ENCODE measurements around the gene BANK1.

BANK1 gene, protein sequence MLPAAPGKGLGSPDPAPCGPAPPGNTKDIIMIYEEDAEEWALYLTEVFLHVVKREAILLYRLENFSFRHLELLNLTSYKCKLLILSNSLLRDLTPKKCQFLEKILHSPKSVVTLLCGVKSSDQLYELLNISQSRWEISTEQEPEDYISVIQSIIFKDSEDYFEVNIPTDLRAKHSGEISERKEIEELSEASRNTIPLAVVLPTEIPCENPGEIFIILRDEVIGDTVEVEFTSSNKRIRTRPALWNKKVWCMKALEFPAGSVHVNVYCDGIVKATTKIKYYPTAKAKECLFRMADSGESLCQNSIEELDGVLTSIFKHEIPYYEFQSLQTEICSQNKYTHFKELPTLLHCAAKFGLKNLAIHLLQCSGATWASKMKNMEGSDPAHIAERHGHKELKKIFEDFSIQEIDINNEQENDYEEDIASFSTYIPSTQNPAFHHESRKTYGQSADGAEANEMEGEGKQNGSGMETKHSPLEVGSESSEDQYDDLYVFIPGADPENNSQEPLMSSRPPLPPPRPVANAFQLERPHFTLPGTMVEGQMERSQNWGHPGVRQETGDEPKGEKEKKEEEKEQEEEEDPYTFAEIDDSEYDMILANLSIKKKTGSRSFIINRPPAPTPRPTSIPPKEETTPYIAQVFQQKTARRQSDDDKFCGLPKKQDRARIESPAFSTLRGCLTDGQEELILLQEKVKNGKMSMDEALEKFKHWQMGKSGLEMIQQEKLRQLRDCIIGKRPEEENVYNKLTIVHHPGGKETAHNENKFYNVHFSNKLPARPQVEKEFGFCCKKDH

GRCh38 chr4:101790521-101791181, at the start of gene BANK1:
TSS of gene BANK1 (plus strand) at chr4:101790730. CDS start at chr4:101790881, 151 bp downstream.
- DNase-seq (ENCODE audit: low read depth in 2 of 2), result peak in 1 of 2 donors; percentile 1

DNA sequence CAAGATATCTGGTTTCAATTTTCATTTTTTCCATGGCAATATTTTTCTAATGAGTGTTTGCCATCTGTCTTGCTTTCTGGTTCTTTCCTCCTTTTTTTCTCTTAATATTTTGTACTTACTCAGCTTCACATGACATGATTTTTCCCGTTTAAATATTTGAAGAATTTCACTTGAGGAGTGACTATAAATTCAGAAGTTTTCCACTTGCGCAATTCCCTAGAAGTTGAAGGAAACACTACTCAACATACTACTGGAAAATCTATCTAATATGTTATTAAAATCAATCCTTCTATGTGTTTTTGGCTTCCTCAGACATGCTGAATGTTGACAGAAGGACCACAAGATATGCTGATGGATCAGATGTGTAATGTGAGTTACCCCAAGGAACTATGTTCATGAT, 36.8 kb upstream of the BANK1 start:
- no peak for DNase-seq (ENCODE audit: low read depth in 2 of 2)

DNA sequence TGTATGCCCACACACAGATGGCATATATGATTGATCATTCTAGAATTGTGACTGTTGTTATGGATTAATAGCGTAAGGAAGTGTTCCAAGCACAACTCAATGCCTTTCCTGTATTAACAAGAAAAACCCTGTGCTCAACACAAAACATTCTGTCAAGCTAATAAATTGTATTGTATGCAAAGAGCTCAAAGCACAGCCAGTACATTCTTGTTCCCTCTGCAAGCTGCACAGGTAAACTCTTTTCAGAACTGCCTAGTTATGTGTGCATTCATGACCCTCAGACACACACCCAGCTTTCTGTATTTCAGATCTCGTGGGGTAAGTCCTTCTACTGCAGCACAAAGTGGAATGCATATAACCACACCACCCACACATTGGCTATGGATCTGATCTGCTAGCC, 34.3 kb upstream of the BANK1 start:
- DNase-seq (ENCODE audit: low read depth in 2 of 2), result no peak

DNA sequence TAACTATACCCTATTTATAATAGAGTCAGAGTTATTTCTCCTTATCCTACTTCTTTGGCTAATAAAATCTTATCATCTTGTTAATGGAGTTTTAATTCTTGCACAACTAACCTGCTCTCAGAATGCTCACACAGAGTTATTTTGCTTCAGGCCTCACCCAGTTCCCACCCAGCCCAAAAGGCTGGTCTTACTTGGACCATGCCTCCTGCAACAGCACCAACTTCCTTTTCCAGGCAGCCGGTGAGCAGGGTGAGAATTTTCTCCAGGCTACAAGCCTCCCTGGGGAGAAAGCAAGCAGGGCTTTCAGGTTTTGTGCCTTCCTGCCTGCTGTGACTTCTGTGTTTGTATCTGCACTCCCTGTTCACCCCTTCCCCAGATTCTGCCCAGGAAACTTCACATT, 29.1 kb upstream of the BANK1 start:
- DNase-seq (ENCODE audit: low read depth in 2 of 2), result no peak

DNA sequence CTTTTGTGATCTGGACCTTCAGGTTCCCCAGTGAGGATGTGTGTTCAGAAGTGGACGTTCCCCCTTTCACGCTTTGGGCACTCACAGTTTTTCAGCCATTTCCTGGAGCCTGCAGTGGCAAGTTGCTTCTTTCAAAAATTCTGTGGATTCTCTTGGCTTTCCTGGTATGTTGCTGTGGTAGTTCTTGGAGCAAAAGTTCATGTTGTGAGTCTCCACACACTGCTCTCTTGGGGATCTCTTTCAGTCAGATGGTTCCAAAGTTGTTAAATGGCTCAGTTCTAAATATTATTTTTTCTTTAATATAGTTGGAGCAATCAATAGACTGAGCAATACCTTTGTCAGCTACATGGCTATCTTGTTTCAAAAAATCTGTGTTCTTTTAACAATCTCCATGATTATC, 28.5 kb upstream of the BANK1 start:
- no peak for DNase-seq (ENCODE audit: low read depth in 2 of 2)

DNA sequence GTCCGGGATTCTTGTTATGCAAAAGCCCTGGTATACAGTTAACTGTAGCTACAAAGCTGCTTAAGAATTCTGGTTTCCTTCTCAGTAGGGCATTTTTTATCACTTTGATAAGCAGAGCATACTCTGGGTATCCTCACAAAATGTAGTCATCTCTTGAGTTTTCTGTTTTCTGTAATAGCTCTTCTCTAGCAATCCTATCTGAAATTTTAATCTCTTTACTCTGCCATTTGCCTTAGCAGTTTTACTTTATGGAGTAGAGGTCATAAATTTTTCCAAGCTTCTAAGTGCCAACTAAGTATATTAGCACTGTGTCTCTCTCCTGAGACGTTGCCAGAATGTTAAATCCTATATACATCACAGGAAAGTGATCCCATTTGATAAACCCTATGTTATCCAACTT, 28.0 kb upstream of the BANK1 start:
- DNase-seq (ENCODE audit: low read depth in 2 of 2), result no peak

GRCh38 chr4:101763576-101763975, 27.0 kb upstream of the BANK1 start:
- DNase-seq (ENCODE audit: low read depth in 2 of 2), result no peak

DNA sequence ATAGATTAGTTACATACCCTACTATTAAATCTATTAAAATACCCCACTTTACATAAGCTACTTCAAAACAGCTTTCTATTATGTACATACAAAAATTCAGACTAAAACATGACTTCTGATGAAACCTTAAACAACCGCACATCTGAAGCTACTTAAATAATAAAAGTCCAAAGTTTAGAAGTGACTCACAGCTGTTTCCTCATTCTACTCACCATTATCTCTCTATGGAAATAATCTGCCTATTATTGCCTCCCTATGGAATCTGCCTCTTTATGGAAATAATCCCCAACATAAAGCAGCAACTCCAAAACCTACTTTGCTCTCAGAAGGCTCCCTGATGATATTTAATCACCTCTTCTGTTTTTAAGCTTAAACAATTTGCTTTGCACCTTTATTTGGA, 15.7 kb upstream of the BANK1 start:
- no peak for DNase-seq (ENCODE audit: low read depth in 2 of 2)

DNA sequence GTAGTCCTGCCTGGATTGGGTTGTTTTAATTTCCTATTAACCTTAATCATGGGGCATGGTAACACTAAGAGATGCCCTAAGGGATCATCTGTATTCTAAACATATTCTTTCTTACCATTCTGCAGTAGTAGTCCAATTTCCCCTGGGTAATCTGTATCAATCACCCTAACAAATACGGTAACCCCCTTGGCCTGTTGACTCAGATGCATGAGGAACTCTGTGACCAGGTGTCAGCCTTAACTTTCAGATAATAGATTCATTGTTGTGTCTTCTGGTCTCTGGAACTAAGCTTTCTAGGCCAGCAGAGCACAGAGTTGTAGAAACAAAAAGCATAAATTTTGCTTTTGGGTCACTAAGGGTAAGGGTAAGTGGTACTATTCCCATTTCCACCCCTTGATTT, 13.1 kb upstream of the BANK1 start:
- no peak for DNase-seq (ENCODE audit: low read depth in 2 of 2)

DNA sequence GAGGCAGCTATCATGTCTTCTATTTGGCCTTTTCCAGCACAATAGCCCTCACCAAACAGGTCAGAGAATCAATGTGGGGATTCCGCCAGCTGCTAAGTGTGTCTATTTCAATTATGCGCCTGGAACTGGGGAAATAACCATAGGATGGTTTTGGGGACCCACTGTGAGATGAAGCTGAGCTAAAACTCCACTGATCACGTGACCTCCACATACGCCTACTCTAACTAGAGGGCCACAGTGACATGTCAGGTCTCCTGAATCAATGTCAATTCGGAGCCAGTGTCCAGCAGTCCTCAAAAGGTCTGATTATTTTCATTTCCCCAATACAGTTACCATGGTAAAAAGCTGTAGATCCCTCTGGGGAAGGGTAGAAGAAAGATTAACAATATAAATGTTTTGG, 10.2 kb upstream of the BANK1 start:
- DNase-seq (ENCODE audit: low read depth in 2 of 2), result no peak

DNA sequence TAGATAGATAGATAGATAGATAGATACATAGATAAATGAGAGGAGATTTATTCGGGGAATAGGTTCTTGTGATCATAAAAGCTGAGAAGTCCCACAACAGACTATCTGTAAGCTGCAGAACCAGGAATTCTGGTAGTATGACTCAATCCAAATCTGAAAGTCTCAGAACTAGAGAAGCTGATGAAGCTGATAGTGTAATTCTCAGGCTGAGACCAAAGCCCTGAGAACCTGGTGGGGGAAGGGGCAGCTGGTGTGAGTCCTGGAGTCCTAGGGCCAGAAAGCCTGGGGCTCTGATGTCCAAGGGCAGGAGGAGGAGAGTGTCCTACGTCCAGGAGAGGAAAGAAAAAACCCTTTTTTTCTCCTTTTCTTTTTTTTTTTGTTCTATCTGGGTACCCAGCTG, 8.0 kb upstream of the BANK1 start:
- no peak for DNase-seq (ENCODE audit: low read depth in 2 of 2)

DNA sequence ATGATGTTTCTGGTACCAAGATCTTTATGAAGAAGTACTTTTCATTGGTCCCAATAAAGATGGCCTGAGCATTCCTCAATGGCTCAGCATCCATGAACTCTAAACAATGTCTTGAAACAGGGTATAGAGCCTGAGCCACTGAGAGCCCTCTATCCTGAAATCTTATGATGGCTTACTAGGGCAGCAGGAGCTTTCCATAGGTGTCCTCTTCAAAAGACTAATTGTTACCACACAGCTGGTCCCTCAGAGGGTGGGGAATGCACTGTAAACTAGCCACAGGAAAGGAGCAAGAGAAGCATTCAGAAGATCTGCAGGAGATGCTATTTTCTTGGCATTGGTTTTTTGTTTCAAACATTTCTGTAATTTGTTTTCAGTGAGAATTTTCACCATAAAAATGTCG, 5.6 kb upstream of the BANK1 start:
- DNase-seq (ENCODE audit: low read depth in 2 of 2), result no peak

DNA sequence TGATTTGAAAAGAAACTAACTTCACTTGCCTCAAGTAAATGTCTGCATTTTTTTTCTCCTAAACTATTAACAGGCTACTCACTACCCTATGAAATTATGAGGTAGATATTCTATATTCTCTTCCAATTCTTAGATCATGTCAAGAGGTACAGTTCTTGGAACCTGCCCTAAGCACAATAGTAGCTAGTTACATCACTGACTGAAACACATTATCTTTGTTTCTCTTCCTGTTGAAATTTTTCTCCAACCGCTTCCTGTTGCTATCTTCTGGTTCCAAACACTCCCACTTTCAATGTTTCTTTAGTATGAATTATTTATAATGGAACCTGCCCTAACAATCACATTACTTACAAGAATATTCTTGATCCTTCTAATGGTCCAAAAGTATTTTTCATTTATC, 5.0 kb upstream of the BANK1 start:
- DNase-seq (ENCODE audit: low read depth in 2 of 2), result no peak

- DNase-seq (ENCODE audit: low read depth in 2 of 2), result no peak
Observed at GRCh38 chr4:101787701-101788316, 2.7 kb upstream of the BANK1 start.

GRCh38 chr4:101791182-101791558, 640 bp downstream of the BANK1 start:
- no peak for DNase-seq (ENCODE audit: low read depth in 2 of 2)

DNA sequence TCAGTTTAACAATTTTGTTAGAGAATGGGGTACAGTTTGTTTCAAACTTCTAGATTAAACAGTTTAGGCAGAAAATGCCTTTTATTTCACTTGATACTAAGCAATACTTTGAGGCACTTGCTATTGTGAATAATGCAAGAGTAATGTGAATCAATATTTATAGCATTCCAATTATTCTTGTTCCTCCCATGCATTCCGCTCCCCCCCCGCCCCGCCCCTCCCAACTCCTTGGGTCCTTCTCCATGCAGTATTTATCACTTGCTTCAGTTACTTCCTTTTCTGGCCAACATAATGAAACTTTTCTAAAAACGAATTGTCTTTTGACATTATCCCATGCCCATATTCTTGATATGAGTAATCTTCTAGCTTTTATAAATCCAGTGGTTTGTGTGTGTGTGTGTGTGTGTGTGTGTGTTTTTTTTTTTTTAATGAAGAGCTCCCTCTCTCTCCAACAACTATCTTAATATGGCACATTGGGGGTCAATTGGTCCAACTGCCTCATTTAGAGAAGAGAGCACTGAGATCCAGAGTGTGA, 1.6 kb downstream of the BANK1 start:
- DNase-seq (ENCODE audit: low read depth in 2 of 2), result no peak

GRCh38 chr4:101793397-101793796, 2.9 kb downstream of the BANK1 start:
- DNase-seq (ENCODE audit: low read depth in 2 of 2), result no peak

DNA sequence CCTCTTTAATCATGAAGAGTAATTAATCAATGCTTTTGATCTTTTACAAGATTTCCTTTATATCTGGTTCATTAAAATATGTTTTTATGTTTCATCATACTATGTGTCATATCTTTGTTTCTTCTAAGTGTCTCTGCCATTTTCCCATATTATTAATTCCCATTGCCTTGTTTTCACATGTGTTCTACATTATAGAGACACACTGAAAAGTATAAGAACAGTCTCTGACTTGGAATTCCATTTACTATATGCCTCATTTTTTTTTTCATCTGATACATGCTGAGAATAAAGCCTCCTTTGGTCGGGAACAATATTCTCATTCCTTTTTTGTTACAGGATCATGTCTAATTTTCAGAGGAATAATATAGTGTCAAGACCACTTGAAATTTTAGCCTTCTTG, 4.3 kb downstream of the BANK1 start:
- DNase-seq (ENCODE audit: low read depth in 2 of 2), result no peak

GRCh38 chr4:101795704-101796103, 5.2 kb downstream of the BANK1 start:
- DNase-seq (ENCODE audit: low read depth in 2 of 2), result no peak

DNA sequence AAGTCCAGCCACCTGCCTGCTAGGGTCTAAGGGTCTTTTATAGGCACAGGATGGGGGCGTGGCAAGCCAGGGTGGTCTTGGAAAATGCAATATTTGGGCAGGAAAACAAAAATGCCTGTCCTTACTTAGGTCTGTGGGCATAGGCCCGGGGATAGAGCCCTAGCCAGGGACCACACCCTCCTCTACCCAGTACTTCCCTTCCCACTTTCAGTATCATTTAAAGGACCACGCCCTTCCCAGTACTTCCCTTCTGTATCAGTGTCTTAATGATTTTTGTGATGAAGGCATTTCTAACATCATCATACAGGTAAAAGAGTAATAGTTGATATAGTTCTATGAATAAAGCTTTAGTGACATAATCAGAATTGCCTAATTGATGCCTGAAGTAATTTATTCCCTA, 11.4 kb downstream of the BANK1 start:
- no peak for DNase-seq (ENCODE audit: low read depth in 2 of 2)

DNA sequence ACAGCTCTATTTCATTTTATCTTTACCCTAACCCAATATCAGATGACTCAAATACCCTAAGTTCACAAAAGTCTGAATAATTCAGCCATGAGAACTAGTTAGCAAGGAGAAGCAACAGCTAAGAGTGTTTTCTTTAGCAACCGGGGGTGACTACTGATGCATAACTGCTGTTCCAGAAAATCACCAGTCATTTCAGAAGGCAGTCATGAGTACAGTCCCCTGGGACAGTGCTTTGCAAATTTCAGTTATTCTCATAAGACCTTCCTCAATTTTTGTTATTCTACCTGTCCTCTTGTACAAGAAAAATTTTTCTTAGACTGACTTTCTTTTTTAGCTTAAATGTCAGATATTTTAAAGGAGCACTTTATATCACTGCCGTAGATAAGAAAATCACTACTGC, 16.4 kb downstream of the BANK1 start:
- no peak for DNase-seq (ENCODE audit: low read depth in 2 of 2)

DNA sequence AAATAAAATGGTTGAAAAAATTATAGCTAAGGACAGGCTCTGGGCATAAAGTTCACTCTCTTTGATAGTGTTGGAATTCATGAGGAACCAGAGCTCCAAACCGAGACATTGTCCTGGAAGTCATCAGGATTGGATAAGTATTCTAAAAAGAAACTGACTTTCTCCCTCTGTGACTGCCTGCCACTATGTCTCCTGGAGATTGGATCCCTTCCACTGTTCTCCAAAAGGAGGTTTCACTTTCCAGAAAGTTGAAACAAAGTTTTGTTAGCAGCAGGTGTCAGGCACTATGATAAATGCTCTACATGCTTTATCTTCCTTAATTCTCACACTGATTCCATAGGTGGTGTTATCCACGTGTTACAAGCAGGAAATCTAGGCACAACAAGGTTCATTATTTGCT, 16.8 kb downstream of the BANK1 start:
- no peak for DNase-seq (ENCODE audit: low read depth in 2 of 2)

Data from stimulated activated CD4-positive, alpha-beta T cell treated with anti-CD3 and anti-CD28 coated beads, Interleukin-1b, Interleukin-23, amount 100 ng/mL, for 4 hours (primary cell).